HUES64 (cell line): Measurements from ENCODE around the gene SLC45A2.
"Not testable (repeated sequence)": the region's sequence is repeated elsewhere in the genome, so short reads cannot be mapped to it uniquely, and the experiment has no call there.

Source experiments
- H3K27ac ChIP-seq: 2 replicates; pipeline ENCODE4 v1.7.0; 2013; ENCODE audit warnings: low read depth, low read length, inconsistent platforms
- H3K27me3 ChIP-seq: 2 replicates; pipeline ENCODE4 v1.6.1; 2013; ENCODE audit warnings: mild to moderate bottlenecking, low read length; ENCODE audit not compliant: insufficient read depth
- H3K36me3 ChIP-seq: 2 replicates; pipeline ENCODE4 v1.6.1; 2013; ENCODE audit warnings: mild to moderate bottlenecking, low read length; ENCODE audit not compliant: insufficient read depth
- H3K4me1 ChIP-seq: 2 replicates; pipeline ENCODE4 v1.6.1; 2013; ENCODE audit warnings: mild to moderate bottlenecking, low read length, moderate library complexity; ENCODE audit not compliant: insufficient read depth
- H3K4me3 ChIP-seq: 2 replicates; pipeline ENCODE4 v1.5.1; 2013; ENCODE audit warnings: mild to moderate bottlenecking, low read length, moderate library complexity
- H3K9ac ChIP-seq: 2 replicates; pipeline ENCODE4 v1.6.1; 2013; ENCODE audit warnings: mild to moderate bottlenecking, low read depth, low read length
- H3K9me3 ChIP-seq: 2 replicates; pipeline ENCODE4 v1.6.1; 2013; ENCODE audit warnings: low read depth, low read length; ENCODE audit not compliant: insufficient read depth
- WGBS: fragments of 150-250, 120-280 bp; methylation state at CpG from one replicate; pipeline ENCODE4 v1.1.7; 2013; ENCODE audit warnings: missing lambda C conversion rate; 5-methylcytosine and 5-hydroxymethylcytosine counted together

Gene SLC45A2

GRCh38 chr5:33914844-33915243 is 69.6 kb downstream of the SLC45A2 start:
- WGBS = 89% methylated on average over 3 of the region's 3 CpGs
- not testable (repeated sequence) for H3K36me3 ChIP-seq, H3K9ac ChIP-seq, H3K4me1 ChIP-seq, H3K27ac ChIP-seq, H3K4me3 ChIP-seq, H3K9me3 ChIP-seq, H3K27me3 ChIP-seq

GRCh38 chr5:33906248-33906647 is 78.2 kb downstream of the SLC45A2 start:
- H3K36me3 ChIP-seq, H3K9ac ChIP-seq, H3K27ac ChIP-seq, H3K4me3 ChIP-seq, H3K4me1 ChIP-seq, H3K27me3 ChIP-seq: not testable (repeated sequence)
- 92% methylated on average over 7 of the region's 7 CpGs for WGBS
- H3K9me3 ChIP-seq = peaks cover 32% of the 10 kb centered on the region

- H3K9ac ChIP-seq = no peak overlapping the region
- WGBS = no CpG with 5 or more reads among the region's 1 CpG
- no peaks in the 10 kb centered on the region for H3K27me3 ChIP-seq
- peaks cover 32% of the 10 kb centered on the region for H3K9me3 ChIP-seq
- no peaks in the 10 kb centered on the region for H3K4me1 ChIP-seq
- H3K36me3 ChIP-seq = no peaks in the 10 kb centered on the region
- H3K4me3 ChIP-seq = no peak overlapping the region
- no peak overlapping the region for H3K27ac ChIP-seq
Observed at GRCh38 chr5:33905381-33905780, 79.1 kb downstream of the SLC45A2 start.

GRCh38 chr5:33903118-33903517 is 81.4 kb downstream of the SLC45A2 start:
- Histone ChIP-seq H3K27me3 (no peaks in the 10 kb centered on the region), H3K9ac (no peak overlapping the region), H3K4me3 (no peak overlapping the region), H3K27ac (no peak overlapping the region), H3K9me3 (peaks cover 31% of the 10 kb centered on the region), H3K4me1 (no peaks in the 10 kb centered on the region), H3K36me3 (no peaks in the 10 kb centered on the region)
- WGBS = 88% methylated on average over 2 of the region's 2 CpGs

- H3K9me3 ChIP-seq = peaks cover 11% of the 10 kb centered on the region
- no peak overlapping the region for H3K27ac ChIP-seq
- WGBS = 100% methylated on average over 1 of the region's 1 CpG
- no peaks in the 10 kb centered on the region for H3K27me3 ChIP-seq
- H3K4me3 ChIP-seq = no peak overlapping the region
- H3K36me3 ChIP-seq = no peaks in the 10 kb centered on the region
- no peaks in the 10 kb centered on the region for H3K4me1 ChIP-seq
- H3K9ac ChIP-seq = no peak overlapping the region
Observed at GRCh38 chr5:33901156-33901555, 83.3 kb downstream of the SLC45A2 start.
